ENCODE measurements around the gene EYS. TPM values are rescaled to one million over a fixed set of nuclear protein-coding genes. Genes with fewer than 3 reads are reported as not detected.

EYS gene
- total and polyA plus RNA-seq, 8 donors, result 0.55 to 0.58 TPM; not detected in 6

GRCh38 chr6:63814459-63814858 lies 1892.6 kb downstream of the EYS start:
- H3K4me1 ChIP-seq, result peaks cover 0 to 10% (median 0%) of the 10 kb centered on the region in 4 donors
- H3K9me3 ChIP-seq, result no peaks in the 10 kb centered on the region
- 84 to 92% (median 90%) methylated on average over 1 of the region's 1 CpG for WGBS, 5 donors
- H3K4me3 ChIP-seq, result no peak overlapping the region
- H3K36me3 ChIP-seq, result no peaks in the 10 kb centered on the region
- TF ChIP-seq POLR2AphosphoS5 (IDR thresholded peaks at IDR 0.05) (no peak), POLR2A (IDR thresholded peaks at IDR 0.05) (no peak), EP300 (IDR thresholded peaks at IDR 0.05) (no peak)
- TF ChIP-seq, protein P1, sequence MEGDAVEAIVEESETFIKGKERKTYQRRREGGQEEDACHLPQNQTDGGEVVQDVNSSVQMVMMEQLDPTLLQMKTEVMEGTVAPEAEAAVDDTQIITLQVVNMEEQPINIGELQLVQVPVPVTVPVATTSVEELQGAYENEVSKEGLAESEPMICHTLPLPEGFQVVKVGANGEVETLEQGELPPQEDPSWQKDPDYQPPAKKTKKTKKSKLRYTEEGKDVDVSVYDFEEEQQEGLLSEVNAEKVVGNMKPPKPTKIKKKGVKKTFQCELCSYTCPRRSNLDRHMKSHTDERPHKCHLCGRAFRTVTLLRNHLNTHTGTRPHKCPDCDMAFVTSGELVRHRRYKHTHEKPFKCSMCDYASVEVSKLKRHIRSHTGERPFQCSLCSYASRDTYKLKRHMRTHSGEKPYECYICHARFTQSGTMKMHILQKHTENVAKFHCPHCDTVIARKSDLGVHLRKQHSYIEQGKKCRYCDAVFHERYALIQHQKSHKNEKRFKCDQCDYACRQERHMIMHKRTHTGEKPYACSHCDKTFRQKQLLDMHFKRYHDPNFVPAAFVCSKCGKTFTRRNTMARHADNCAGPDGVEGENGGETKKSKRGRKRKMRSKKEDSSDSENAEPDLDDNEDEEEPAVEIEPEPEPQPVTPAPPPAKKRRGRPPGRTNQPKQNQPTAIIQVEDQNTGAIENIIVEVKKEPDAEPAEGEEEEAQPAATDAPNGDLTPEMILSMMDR (IDR thresholded peaks at IDR 0.05), result no peak
- no peak for DNase-seq
- H3K27ac ChIP-seq, result no peak overlapping the region
- H3K27me3 ChIP-seq, result no peaks in the 10 kb centered on the region
- intact Hi-C loops (cut with DNase I; ENCODE audit: low total_unique reads), result no loop called here

DNA sequence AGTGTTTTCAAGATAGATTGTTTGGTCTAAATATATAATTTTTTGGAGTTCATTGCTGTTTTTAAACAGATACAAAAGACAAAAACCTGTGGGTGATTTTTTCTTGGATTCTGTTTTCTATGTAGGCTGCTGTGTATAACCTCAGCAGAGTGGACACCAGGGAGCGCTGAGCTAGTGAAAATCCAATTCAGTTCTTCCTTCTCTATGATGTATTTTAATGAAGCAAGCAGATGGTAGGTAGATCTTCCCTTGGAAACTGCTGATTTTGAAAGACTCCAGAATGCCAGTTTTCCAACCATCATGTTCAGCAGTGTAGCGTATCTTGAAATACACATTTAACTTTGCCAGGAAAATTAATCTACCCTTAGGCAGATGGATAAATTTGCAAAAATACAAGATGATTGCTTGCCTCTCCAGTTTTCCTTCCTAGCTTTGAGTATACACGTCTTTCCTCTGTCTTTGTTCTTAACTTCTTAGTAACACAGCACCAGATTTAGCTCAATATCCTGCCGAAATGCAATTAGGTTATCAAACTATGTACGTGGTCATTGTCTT lies 1893.4 kb downstream of the EYS start:
- DNase-seq, result peak in 1 of 2 donors; percentile 12
- intact Hi-C loops (cut with DNase I; ENCODE audit: low total_unique reads), result no loop called here
- H3K4me3 ChIP-seq, result no peak overlapping the region
- no peaks in the 10 kb centered on the region for H3K9me3 ChIP-seq
- WGBS, 5 donors, result 68 to 81% (median 80%) methylated on average over 5 of the region's 5 CpGs
- no peak overlapping the region for H3K27ac ChIP-seq
- no peaks in the 10 kb centered on the region for H3K27me3 ChIP-seq
- no peaks in the 10 kb centered on the region for H3K36me3 ChIP-seq
- no peak for TF ChIP-seq POLR2AphosphoS5 (IDR thresholded peaks at IDR 0.05)
- TF ChIP-seq, protein P1 (IDR thresholded peaks at IDR 0.05), result no peak
- no peak for TF ChIP-seq EP300 (IDR thresholded peaks at IDR 0.05)
- TF ChIP-seq POLR2A (IDR thresholded peaks at IDR 0.05), result no peak
- peaks cover 0 to 10% (median 0%) of the 10 kb centered on the region in 4 donors for H3K4me1 ChIP-seq

- H3K27me3 ChIP-seq, result no peaks in the 10 kb centered on the region
- H3K4me1 ChIP-seq, result peaks cover 12 to 24% (median 18%) of the 10 kb centered on the region in 4 donors
- no peak for DNase-seq
- H3K4me3 ChIP-seq, result no peak overlapping the region
- intact Hi-C loops (cut with DNase I; ENCODE audit: low total_unique reads), result no loop called here
- TF ChIP-seq EP300 (IDR thresholded peaks at IDR 0.05) (no peak), POLR2A (IDR thresholded peaks at IDR 0.05) (no peak), POLR2AphosphoS5 (IDR thresholded peaks at IDR 0.05) (no peak)
- TF ChIP-seq, protein P1 (IDR thresholded peaks at IDR 0.05), result no peak
- H3K36me3 ChIP-seq, result no peaks in the 10 kb centered on the region
- WGBS, 5 donors, result 48 to 84% (median 65%) methylated on average over 2 of the region's 2 CpGs
- no peaks in the 10 kb centered on the region for H3K9me3 ChIP-seq
- no peak overlapping the region for H3K27ac ChIP-seq
Observed at GRCh38 chr6:63808576-63808975, 1898.5 kb downstream of the EYS start.

- H3K36me3 ChIP-seq, result no peaks in the 10 kb centered on the region
- peak overlapping the region in 4 of 5 donors; percentile 62 to 87 (median 74) for H3K27ac ChIP-seq
- intact Hi-C loops (cut with DNase I; ENCODE audit: low total_unique reads), result no loop called here
- no peak for TF ChIP-seq POLR2A (IDR thresholded peaks at IDR 0.05)
- TF ChIP-seq POLR2AphosphoS5 (IDR thresholded peaks at IDR 0.05), result no peak
- TF ChIP-seq EP300 (IDR thresholded peaks at IDR 0.05), result no peak
- TF ChIP-seq, protein P1 (IDR thresholded peaks at IDR 0.05), result no peak
- no peak overlapping the region for H3K4me3 ChIP-seq
- DNase-seq, result no peak
- H3K27me3 ChIP-seq, result no peaks in the 10 kb centered on the region
- peaks cover 12 to 24% (median 18%) of the 10 kb centered on the region in 4 donors for H3K4me1 ChIP-seq
- no peaks in the 10 kb centered on the region for H3K9me3 ChIP-seq
- 70 to 86% (median 78%) methylated on average over 2 of the region's 2 CpGs for WGBS, 5 donors
Observed at GRCh38 chr6:63807056-63807455, 1900.0 kb downstream of the EYS start.

Data from stomach (tissue), 9 donors.